DOHH2 (cell line): ENCODE data around the gene CFAP61.

Experiments used
- CTCF ChIP-seq: fragments of 200-600 bp; sonication (generic); IDR thresholded peaks from one replicate; pipeline ENCODE4 v1.5.1; 2014; ENCODE audit warnings: antibody characterized with exemption, mild to moderate bottlenecking, low read depth, low read length; ENCODE audit not compliant: poor library complexity, severe bottlenecking
- EZH2phosphoT487 ChIP-seq: fragments of 200-600 bp; sonication (generic); IDR thresholded peaks from 2 replicates; pipeline ENCODE4 v1.6.1; 2017; ENCODE audit warnings: borderline replicate concordance, mild to moderate bottlenecking, antibody characterized with exemption, low read length, moderate library complexity, mixed read lengths

DNA sequence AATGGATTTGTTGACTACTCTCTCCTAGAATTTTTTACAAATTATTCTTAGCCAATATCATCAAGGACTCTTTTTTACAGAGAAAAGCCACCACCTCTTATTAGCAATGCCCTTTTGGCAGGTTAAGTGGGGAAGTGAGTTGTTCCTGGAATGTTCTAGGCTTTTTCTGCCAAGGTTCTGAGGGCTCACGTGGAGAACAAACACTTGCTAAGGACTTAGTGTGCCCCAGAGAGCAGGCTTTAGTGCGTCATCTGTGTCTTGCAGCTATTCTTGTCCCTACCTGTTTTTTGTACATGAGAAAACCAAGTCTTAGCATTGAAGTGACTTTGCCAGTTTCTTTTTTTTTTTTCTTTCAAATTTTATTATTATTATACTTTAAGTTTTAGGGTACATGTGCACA lies 33.5 kb downstream of the CFAP61 start:
- no peak for TF ChIP-seq CTCF
- TF ChIP-seq EZH2phosphoT487 = no peak
